ENCODE measurements around the gene NFKBIL1. TPM values are rescaled to one million over a fixed set of nuclear protein-coding genes. Genes with fewer than 3 reads are reported as not detected.
"Not testable (repeated sequence)": the region's sequence is repeated elsewhere in the genome, so short reads cannot be mapped to it uniquely, and the experiment has no call there.

The NFKBIL1 gene
- total RNA-seq, 3 donors from 2014 or later (not counting 1 experiment from before 2014, with no cell fraction given) = 8.1 to 10.9 (median 10.7) TPM

DNA sequence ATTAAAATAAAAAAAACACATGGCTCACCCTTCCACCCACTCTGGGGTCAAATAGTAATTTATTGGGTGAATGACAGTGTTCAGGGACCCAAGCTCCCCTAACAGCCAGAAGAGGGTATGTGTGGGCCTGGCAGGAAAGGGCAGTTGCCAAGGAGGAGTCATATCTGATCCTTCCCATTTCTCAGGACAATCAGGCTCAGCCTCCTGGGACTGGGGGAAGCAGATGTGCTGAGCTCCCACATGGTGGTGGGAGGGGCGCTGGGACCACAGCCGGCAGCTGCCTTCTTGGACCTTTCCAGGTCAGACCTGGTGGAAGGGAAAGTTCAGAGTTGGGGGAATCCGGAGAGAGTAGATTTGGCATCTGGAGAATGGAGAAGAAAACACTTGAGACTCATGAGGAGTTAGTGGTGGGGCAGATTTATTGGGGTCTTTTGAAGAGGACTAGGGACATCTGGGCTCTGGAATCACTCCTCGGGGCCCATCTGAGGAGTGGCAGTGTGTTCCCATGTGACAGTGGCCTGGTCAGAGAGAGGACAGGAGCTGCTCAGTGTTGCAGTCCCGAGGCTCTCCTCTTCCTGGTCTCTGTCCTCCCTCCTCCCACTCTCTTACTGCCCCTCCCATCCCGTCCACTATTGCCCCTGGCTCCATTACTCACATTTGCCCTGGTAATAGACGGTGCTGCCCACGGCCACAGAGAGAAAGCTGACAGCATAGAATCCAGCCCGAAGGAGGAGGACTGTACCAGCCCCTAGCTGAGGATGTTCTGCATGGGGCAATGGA lies 41.7 kb downstream of the NFKBIL1 start:
- Histone ChIP-seq H3K4me1 (ENCODE audit: control insufficient read depth, insufficient read depth, low read length) (peaks cover 95% of the 10 kb centered on the region), H3K36me3 (ENCODE audit: control insufficient read depth, insufficient read depth, low read length) (peaks cover 3% of the 10 kb centered on the region), H3K9me3 (ENCODE audit: control insufficient read depth, insufficient read depth, low read length) (no peaks in the 10 kb centered on the region), H3K27ac (ENCODE audit: low read length) (peak overlapping the region; percentile 77), H3K4me3 (ENCODE audit: low read length) (no peak overlapping the region), H3K27me3 (ENCODE audit: control insufficient read depth, insufficient read depth, low read length) (no peaks in the 10 kb centered on the region)
- intact Hi-C loops (cut with micrococcal nuclease) = no loop called here
- H3K27me3 Mint-ChIP-seq (ENCODE audit: low read depth in 2 of 2) = no peaks in the 10 kb centered on the region
- H3K27ac Mint-ChIP-seq = peak overlapping the region; percentile 56 to 87
- no peak for ATAC-seq
- no peaks in the 10 kb centered on the region for H3K9me3 Mint-ChIP-seq
- WGBS (ENCODE audit: insufficient coverage) = 78% methylated on average over 9 of the region's 9 CpGs
- H3K36me3 Mint-ChIP-seq = no peaks in the 10 kb centered on the region
- peaks cover 56 to 77% of the 10 kb centered on the region in 2 donors for H3K4me1 Mint-ChIP-seq
- no peak for DNase-seq
- TF ChIP-seq, protein P1, sequence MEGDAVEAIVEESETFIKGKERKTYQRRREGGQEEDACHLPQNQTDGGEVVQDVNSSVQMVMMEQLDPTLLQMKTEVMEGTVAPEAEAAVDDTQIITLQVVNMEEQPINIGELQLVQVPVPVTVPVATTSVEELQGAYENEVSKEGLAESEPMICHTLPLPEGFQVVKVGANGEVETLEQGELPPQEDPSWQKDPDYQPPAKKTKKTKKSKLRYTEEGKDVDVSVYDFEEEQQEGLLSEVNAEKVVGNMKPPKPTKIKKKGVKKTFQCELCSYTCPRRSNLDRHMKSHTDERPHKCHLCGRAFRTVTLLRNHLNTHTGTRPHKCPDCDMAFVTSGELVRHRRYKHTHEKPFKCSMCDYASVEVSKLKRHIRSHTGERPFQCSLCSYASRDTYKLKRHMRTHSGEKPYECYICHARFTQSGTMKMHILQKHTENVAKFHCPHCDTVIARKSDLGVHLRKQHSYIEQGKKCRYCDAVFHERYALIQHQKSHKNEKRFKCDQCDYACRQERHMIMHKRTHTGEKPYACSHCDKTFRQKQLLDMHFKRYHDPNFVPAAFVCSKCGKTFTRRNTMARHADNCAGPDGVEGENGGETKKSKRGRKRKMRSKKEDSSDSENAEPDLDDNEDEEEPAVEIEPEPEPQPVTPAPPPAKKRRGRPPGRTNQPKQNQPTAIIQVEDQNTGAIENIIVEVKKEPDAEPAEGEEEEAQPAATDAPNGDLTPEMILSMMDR (IDR thresholded peaks at IDR 0.05) = no peak
- H3K4me3 Mint-ChIP-seq = peak overlapping the region; percentile 21

DNA sequence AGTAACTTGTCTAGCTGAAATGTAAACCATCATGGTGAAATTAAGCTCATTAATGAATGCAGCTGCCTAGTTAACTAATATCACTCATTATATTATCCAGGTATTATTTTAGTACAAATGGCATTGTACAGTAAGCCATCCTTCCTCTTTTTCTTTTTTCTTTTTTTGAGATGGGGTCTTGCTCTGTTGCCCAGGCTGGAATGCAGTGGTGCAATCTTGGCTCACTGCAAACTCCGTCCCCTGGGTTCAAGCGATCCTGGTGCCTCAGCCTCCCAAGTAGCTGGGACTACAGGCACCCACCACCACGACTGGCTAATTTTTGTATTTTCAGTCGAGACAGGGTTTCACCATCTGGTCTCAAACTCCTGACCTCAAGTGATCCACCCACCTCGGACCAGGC lies 43.3 kb downstream of the NFKBIL1 start:
- H3K9me3 Mint-ChIP-seq; intact Hi-C loops (cut with micrococcal nuclease); H3K36me3 ChIP-seq (ENCODE audit: control insufficient read depth, insufficient read depth, low read length); H3K9me3 ChIP-seq (ENCODE audit: control insufficient read depth, insufficient read depth, low read length); H3K27me3 Mint-ChIP-seq (ENCODE audit: low read depth in 2 of 2); H3K36me3 Mint-ChIP-seq; H3K27me3 ChIP-seq (ENCODE audit: control insufficient read depth, insufficient read depth, low read length); H3K4me3 ChIP-seq (ENCODE audit: low read length); ATAC-seq; H3K27ac ChIP-seq (ENCODE audit: low read length); DNase-seq: not testable (repeated sequence)
- peak overlapping the region; percentile 84 for H3K4me3 Mint-ChIP-seq
- H3K4me1 ChIP-seq (ENCODE audit: control insufficient read depth, insufficient read depth, low read length) = peaks cover 89% of the 10 kb centered on the region
- peaks cover 51 to 72% of the 10 kb centered on the region in 2 donors for H3K4me1 Mint-ChIP-seq
- WGBS (ENCODE audit: insufficient coverage) = 81% methylated on average over 5 of the region's 5 CpGs
- peak overlapping the region in 1 of 2 donors; percentile 85 for H3K27ac Mint-ChIP-seq

DNA sequence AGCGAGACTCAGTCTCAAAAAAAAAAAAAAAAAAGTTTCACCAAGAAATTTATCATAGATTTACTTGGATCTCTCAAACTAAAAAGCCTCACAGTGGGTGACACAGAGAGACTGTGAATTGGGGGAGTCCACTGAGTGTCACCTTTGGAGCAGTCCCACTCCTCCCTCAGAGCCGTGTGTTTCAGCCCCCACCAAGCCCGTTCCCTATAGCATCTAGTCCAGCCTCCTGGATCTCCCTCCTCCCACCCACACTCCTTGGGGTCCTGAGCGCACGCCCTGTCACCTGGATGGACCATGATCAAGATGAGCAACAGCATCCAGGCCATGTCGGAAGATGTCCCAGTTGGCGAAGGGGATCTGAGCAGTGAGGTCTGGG lies 45.0 kb downstream of the NFKBIL1 start:
- H3K4me3 Mint-ChIP-seq = peak overlapping the region; percentile 84
- ATAC-seq (peak; percentile 27 to 52 (median 48)), DNase-seq (peak in 1 of 2 donors; percentile 31)
- H3K4me3 ChIP-seq (ENCODE audit: low read length) = peak overlapping the region; percentile 49
- H3K36me3 Mint-ChIP-seq = no peaks in the 10 kb centered on the region
- TF ChIP-seq, protein P1 (IDR thresholded peaks at IDR 0.05) = no peak
- peaks cover 88% of the 10 kb centered on the region for H3K4me1 ChIP-seq (ENCODE audit: control insufficient read depth, insufficient read depth, low read length)
- intact Hi-C loops (cut with micrococcal nuclease) = no loop called here
- no peaks in the 10 kb centered on the region for H3K9me3 ChIP-seq (ENCODE audit: control insufficient read depth, insufficient read depth, low read length)
- peaks cover 3% of the 10 kb centered on the region for H3K36me3 ChIP-seq (ENCODE audit: control insufficient read depth, insufficient read depth, low read length)
- H3K27ac ChIP-seq (ENCODE audit: low read length) = peak overlapping the region; percentile 82
- peak overlapping the region; percentile 85 to 93 for H3K27ac Mint-ChIP-seq
- H3K27me3 ChIP-seq (ENCODE audit: control insufficient read depth, insufficient read depth, low read length) = no peaks in the 10 kb centered on the region
- 51% methylated on average over 6 of the region's 7 CpGs for WGBS (ENCODE audit: insufficient coverage)
- no peaks in the 10 kb centered on the region for H3K9me3 Mint-ChIP-seq
- H3K4me1 Mint-ChIP-seq = peaks cover 41 to 69% of the 10 kb centered on the region in 2 donors
- H3K27me3 Mint-ChIP-seq (ENCODE audit: low read depth in 2 of 2) = no peaks in the 10 kb centered on the region

DNA sequence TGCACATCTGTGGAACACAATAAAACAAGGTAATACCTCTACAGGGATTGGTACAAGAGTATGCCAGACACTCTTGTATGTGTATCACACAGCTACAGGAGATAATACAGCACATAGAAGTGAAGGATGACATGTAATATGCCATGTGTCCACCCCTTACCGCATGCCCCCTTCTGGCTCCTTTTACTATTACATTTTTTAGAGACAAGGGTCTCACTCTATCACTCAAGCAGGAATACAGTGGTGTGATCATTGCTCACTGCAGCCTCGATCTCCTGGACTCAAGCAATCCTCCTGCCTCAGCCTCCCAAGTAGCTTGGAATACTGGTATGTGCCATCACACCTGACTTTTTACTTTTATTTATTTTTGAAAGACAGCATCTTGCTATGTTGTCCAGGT lies 49.6 kb downstream of the NFKBIL1 start:
- H3K36me3 Mint-ChIP-seq = no peaks in the 10 kb centered on the region
- Histone ChIP-seq H3K9me3 (ENCODE audit: control insufficient read depth, insufficient read depth, low read length) (no peaks in the 10 kb centered on the region), H3K27ac (ENCODE audit: low read length) (no peak overlapping the region), H3K4me1 (ENCODE audit: control insufficient read depth, insufficient read depth, low read length) (peaks cover 54% of the 10 kb centered on the region), H3K36me3 (ENCODE audit: control insufficient read depth, insufficient read depth, low read length) (no peaks in the 10 kb centered on the region), H3K27me3 (ENCODE audit: control insufficient read depth, insufficient read depth, low read length) (no peaks in the 10 kb centered on the region), H3K4me3 (ENCODE audit: low read length) (no peak overlapping the region)
- whole genome bisulfite sequencing (ENCODE audit: insufficient coverage) = 5% methylated on average over 2 of the region's 2 CpGs
- TF ChIP-seq, protein P1 (IDR thresholded peaks at IDR 0.05) = peak; percentile 75
- DNase-seq (peak in 1 of 2 donors; percentile 86), ATAC-seq (peak; percentile 57 to 73 (median 58))
- H3K4me3 Mint-ChIP-seq = peak overlapping the region; percentile 60
- no peaks in the 10 kb centered on the region for H3K27me3 Mint-ChIP-seq (ENCODE audit: low read depth in 2 of 2)
- peak overlapping the region; percentile 58 to 82 for H3K27ac Mint-ChIP-seq
- no peaks in the 10 kb centered on the region for H3K9me3 Mint-ChIP-seq
- H3K4me1 Mint-ChIP-seq = peaks cover 23 to 44% of the 10 kb centered on the region in 2 donors
- intact Hi-C loops (cut with micrococcal nuclease) = loop anchor here (1.0 kb wide), 2 partner anchors 16 to 103 kb away; no protein-coding TSS in a partner anchor

All from natural killer cell (primary cell).